Endothelial cell of umbilical vein (primary cell): Measurements from ENCODE around the gene THBS3. TPM values are rescaled to one million over a fixed set of nuclear protein-coding genes. Genes with fewer than 3 reads are reported as not detected.
A peak's percentile ranks its signal among the peaks of the same experiment; 100 is the strongest.

Source experiments
- BruUV-seq: library from RNA; stranded (reverse); fragments of 400-500 nt; replicated peaks from 2 replicates; lab custom pipeline; 2021; lab: Mats Ljungman, UMichigan
- CTCF ChIA-PET: fragments of 300-600, 350-600 bp; sonication (Branson Sonifier 250); formaldehyde crosslinking; loops from one replicate; lab custom pipeline; 2021; ENCODE audit warnings: antibody characterized with exemption, inconsistent platforms; lab: Charles Lee
- POLR2A ChIA-PET: fragments of 300-600, 350-600 bp; sonication (Branson Sonifier 250); formaldehyde crosslinking; loops from one replicate; lab custom pipeline; 2021; ENCODE audit warnings: antibody characterized with exemption, inconsistent platforms; lab: Charles Lee
- DNase-seq: peaks from one replicate; pipeline ENCODE4 v3.0.0-alpha.2; 2011; ENCODE audit warnings: low read depth, low spot score
- FAIRE-seq: peaks from 2 replicates; lab custom pipeline; 2011; peaks lifted over from hg19 to GRCh38; lab: Jason Lieb, UNC
- H2AFZ ChIP-seq: 2 replicates; pipeline ENCODE4 v1.6.0; 2012; ENCODE audit warnings: low read depth, low read length, control low read depth, inconsistent platforms
- H3K27ac ChIP-seq: 2 replicates; pipeline ENCODE4 v1.5.1; 2011; ENCODE audit warnings: low read depth, mild to moderate bottlenecking, control low read depth, low read length, moderate library complexity; ENCODE audit not compliant: insufficient read depth
- H3K27me3 ChIP-seq, 2 experiments: 2 replicates each; pipeline versions ENCODE4 v1.6.0 to v1.6.1; 2011; ENCODE audit warnings: low read length in 2 of 2, mixed read lengths in 1 of 2; ENCODE audit not compliant: control insufficient read depth in 2 of 2, insufficient read depth in 2 of 2
- H3K36me3 ChIP-seq, 2 experiments: 2 replicates in 1 of 2; 3 replicates in 1 of 2; pipeline ENCODE4 v1.5.1; 2011; ENCODE audit warnings: low read length in 2 of 2, mild to moderate bottlenecking in 1 of 2, moderate library complexity in 1 of 2; ENCODE audit not compliant: control insufficient read depth in 2 of 2, insufficient read depth in 2 of 2; ENCODE audit errors: extremely low read depth in 1 of 2
- H3K4me1 ChIP-seq: 3 replicates; pipeline ENCODE4 v1.5.1; 2011; ENCODE audit warnings: mild to moderate bottlenecking, low read length; ENCODE audit not compliant: control insufficient read depth, insufficient read depth; ENCODE audit errors: extremely low read depth
- H3K4me2 ChIP-seq: 2 replicates; pipeline ENCODE4 v1.6.1; 2011; ENCODE audit warnings: low read length, control low read depth, mixed read lengths; ENCODE audit not compliant: insufficient read depth
- H3K4me3 ChIP-seq, 3 experiments: fragments of 200-600 bp in 1 of 3; sonication (generic), shearing (Covaris generic) in 1 of 3; replicated peaks in 1 of 3; 2 replicates each; pipeline ENCODE4 v1.5.1; 2011 to 2016; ENCODE audit warnings: control low read depth in 3 of 3, low read length in 3 of 3, mild to moderate bottlenecking in 2 of 3, inconsistent platforms in 1 of 3, low read depth in 1 of 3, moderate library complexity in 1 of 3; ENCODE audit not compliant: insufficient read depth in 1 of 3
- H3K79me2 ChIP-seq: 2 replicates; pipeline ENCODE4 v1.6.0; 2012; ENCODE audit warnings: low read length, inconsistent platforms; ENCODE audit not compliant: control insufficient read depth, insufficient read depth
- H3K9ac ChIP-seq: replicated peaks from 2 replicates; pipeline ENCODE3; 2011; ENCODE audit warnings: low read length, control low read depth; ENCODE audit not compliant: insufficient read depth; ENCODE audit errors: extremely low read depth
- H3K9me1 ChIP-seq: replicated peaks from 3 replicates; pipeline ENCODE4 v1.6.0; 2011; ENCODE audit warnings: mild to moderate bottlenecking, low read length; ENCODE audit not compliant: control insufficient read depth, insufficient read depth; ENCODE audit errors: extremely low read depth
- H3K9me3 ChIP-seq: replicated peaks from 2 replicates; pipeline ENCODE4 v1.5.1; 2012; ENCODE audit warnings: low read length, inconsistent platforms; ENCODE audit not compliant: control insufficient read depth, insufficient read depth
- H4K20me1 ChIP-seq: replicated peaks from 2 replicates; pipeline ENCODE3; 2011; ENCODE audit warnings: mild to moderate bottlenecking, low read length; ENCODE audit not compliant: control insufficient read depth, insufficient read depth; ENCODE audit errors: extremely low read depth
- FOS ChIP-seq: IDR thresholded peaks from 2 replicates; pipeline ENCODE4 v1.6.1; 2011; ENCODE audit warnings: mild to moderate bottlenecking, low read length, moderate library complexity, borderline replicate concordance; ENCODE audit not compliant: insufficient read depth
- GATA2 ChIP-seq: IDR thresholded peaks from 2 replicates; pipeline ENCODE4 v1.7.0; 2011; ENCODE audit warnings: low read depth, mild to moderate bottlenecking, moderate library complexity, mixed read lengths, low read length; ENCODE audit not compliant: insufficient read length, insufficient read depth
- JUN ChIP-seq: IDR thresholded peaks from 2 replicates; pipeline ENCODE4 v1.6.1; 2011; ENCODE audit warnings: borderline replicate concordance, low read depth; ENCODE audit not compliant: insufficient read length, insufficient read depth
- MYC ChIP-seq: IDR thresholded peaks from one replicate; pipeline ENCODE4 v1.6.1; 2011; ENCODE audit warnings: mild to moderate bottlenecking, low read depth, low read length
- POLR2AphosphoS5 ChIP-seq: IDR thresholded peaks from 2 replicates; pipeline ENCODE4 v1.6.1; 2012; ENCODE audit warnings: low read depth, mild to moderate bottlenecking, control low read depth, low read length, moderate library complexity; ENCODE audit not compliant: insufficient read depth
- dilution Hi-C: fragments of 300-500 bp; cut with MboI; formaldehyde crosslinking; loops from one replicate; pipeline ENCODE4 v1.15.0; 2019; ENCODE audit warnings: low sequenced_read_pairs; ENCODE audit not compliant: extremely low pct_ligation_motif_present
- intact Hi-C: fragments of 100-400 bp; cut with micrococcal nuclease; formaldehyde crosslinking; loops from one replicate; pipeline ENCODE4 v1.10.0; 2022
- polyA plus RNA-seq, 4 experiments: library from polyadenylated mRNA; depleted of rRNA in 3 of 4; stranded (reverse) in 3 of 4; unstranded in 1 of 4; fragments of >200 nt; gene quantifications; 2 replicates each; pipeline versions ENCODE4 v1.2.1 to v1.2.3, GENCODE V29; 2011 to 2012; ENCODE audit warnings: missing spikeins in 1 of 4
- total RNA-seq: library from RNA; stranded (reverse); gene quantifications from 2 replicates; pipeline ENCODE4 v1.2.3, GENCODE V29; 2021
- TF ChIP-seq, protein P1 (sequence below), 2 donors: IDR thresholded peaks; 1 replicate in 1 of 2; 2 replicates in 1 of 2; pipeline ENCODE4 v1.5.1; 2011; ENCODE audit warnings: low read length in 2 of 2, mild to moderate bottlenecking in 2 of 2, moderate library complexity in 2 of 2, control low read depth in 1 of 2, inconsistent platforms in 1 of 2, low read depth in 1 of 2; ENCODE audit not compliant: insufficient read depth in 1 of 2; ENCODE audit errors: extremely low read depth in 1 of 2

The THBS3 gene
- total and polyA plus RNA-seq, 2 donors (not counting 3 experiments of a cell fraction or from before 2014, with no cell fraction given), result 23.6 to 25.7 TPM

GRCh38 chr1:155192346-155193274 is 15.1 kb downstream of the THBS3 start:
- Histone ChIP-seq H3K9me3 (no peaks in the 10 kb centered on the region), H3K36me3 (peaks cover 0 to 1% of the 10 kb centered on the region in 2 experiments), H4K20me1 (no peaks in the 10 kb centered on the region), H3K4me3 (no peak overlapping the region), H3K9me1 (no peaks in the 10 kb centered on the region), H3K27me3 (no peaks in the 10 kb centered on the region), H3K4me1 (peaks cover 13% of the 10 kb centered on the region), H3K79me2 (no peaks in the 10 kb centered on the region), H2AFZ (peak overlapping the region; percentile 91), H3K27ac (peak overlapping the region; percentile 1), H3K4me2 (peak overlapping the region; percentile 78), H3K9ac (peak overlapping the region; percentile 18)
- POLR2A ChIA-PET, result interaction anchor here (0.6 to 2.3 kb wide), 3 partner anchors 20 to 142 kb away, joined by 3 to 8 read pairs (median 3); partner anchors contain the start of genes ADAM15 and KRTCAP2
- dilution Hi-C loops (no loop called here), intact Hi-C loops (loop anchor here (2.0 to 5.0 kb wide), 4 partner anchors 16 to 115 kb away; partner anchors contain the start of genes FDPS and MTX1)
- BruUV-seq, result no TSS peak
- FAIRE-seq, result no peak
- CTCF ChIA-PET, result interaction anchor here (0.6 to 3.7 kb wide), 20 partner anchors 8 to 456 kb away, joined by 3 to 88 read pairs (median 5); partner anchors contain the start of genes ADAM15, CLK2, EFNA1 and FDPS
- TF ChIP-seq POLR2AphosphoS5 (no peak), MYC (no peak), GATA2 (no peak), FOS (no peak), JUN (no peak)
- TF ChIP-seq, protein P1, sequence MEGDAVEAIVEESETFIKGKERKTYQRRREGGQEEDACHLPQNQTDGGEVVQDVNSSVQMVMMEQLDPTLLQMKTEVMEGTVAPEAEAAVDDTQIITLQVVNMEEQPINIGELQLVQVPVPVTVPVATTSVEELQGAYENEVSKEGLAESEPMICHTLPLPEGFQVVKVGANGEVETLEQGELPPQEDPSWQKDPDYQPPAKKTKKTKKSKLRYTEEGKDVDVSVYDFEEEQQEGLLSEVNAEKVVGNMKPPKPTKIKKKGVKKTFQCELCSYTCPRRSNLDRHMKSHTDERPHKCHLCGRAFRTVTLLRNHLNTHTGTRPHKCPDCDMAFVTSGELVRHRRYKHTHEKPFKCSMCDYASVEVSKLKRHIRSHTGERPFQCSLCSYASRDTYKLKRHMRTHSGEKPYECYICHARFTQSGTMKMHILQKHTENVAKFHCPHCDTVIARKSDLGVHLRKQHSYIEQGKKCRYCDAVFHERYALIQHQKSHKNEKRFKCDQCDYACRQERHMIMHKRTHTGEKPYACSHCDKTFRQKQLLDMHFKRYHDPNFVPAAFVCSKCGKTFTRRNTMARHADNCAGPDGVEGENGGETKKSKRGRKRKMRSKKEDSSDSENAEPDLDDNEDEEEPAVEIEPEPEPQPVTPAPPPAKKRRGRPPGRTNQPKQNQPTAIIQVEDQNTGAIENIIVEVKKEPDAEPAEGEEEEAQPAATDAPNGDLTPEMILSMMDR (IDR thresholded peaks at IDR 0.05; ENCODE audit: extremely low read depth in 1 of 2, insufficient read depth in 1 of 2, low read depth in 1 of 2, low read length in 2 of 2), result no peak
- no peak for DNase-seq
